ENCODE results near the gene PKHD1.

GRCh38 chr6:51892339-51892738 is 195.1 kb downstream of the PKHD1 start:
- no peak for TF ChIP-seq EZH2 (IDR thresholded peaks at IDR 0.05)
- TF ChIP-seq POLR2AphosphoS5 (IDR thresholded peaks at IDR 0.05; ENCODE audit: borderline replicate concordance, low read depth, low read length): no peak

Data from SK-N-MC (cell line).